GM18520 (cell line): ENCODE measurements around the gene PHF21B.
"Not testable (repeated sequence)": the region's sequence is repeated elsewhere in the genome, so short reads cannot be mapped to it uniquely, and the experiment has no call there.

ENCODE experiments used
- ATAC-seq: cut with Tn5 transposase; IDR thresholded peaks from one replicate; pipeline ENCODE4 v1.9.1; 2021; ENCODE audit not compliant: unreplicated experiment

PHF21B gene

GRCh38 chr22:44919691-44920090 lies 90.1 kb downstream of the PHF21B start:
- no peak for ATAC-seq

- ATAC-seq = no peak
Observed at GRCh38 chr22:44918925-44919392, 90.8 kb downstream of the PHF21B start.

- no peak for ATAC-seq
Observed at GRCh38 chr22:44918166-44918924, 91.5 kb downstream of the PHF21B start.

GRCh38 chr22:44917372-44918165 lies 92.2 kb downstream of the PHF21B start:
- ATAC-seq = no peak

- ATAC-seq = no peak
Observed at GRCh38 chr22:44916281-44917231, 93.2 kb downstream of the PHF21B start.

- ATAC-seq = no peak
Observed at GRCh38 chr22:44915441-44915840, 94.4 kb downstream of the PHF21B start.

- ATAC-seq = no peak
Observed at GRCh38 chr22:44914026-44914721, 95.6 kb downstream of the PHF21B start.

GRCh38 chr22:44913198-44913983 lies 96.4 kb downstream of the PHF21B start:
- no peak for ATAC-seq

GRCh38 chr22:44909241-44909640 lies 100.6 kb downstream of the PHF21B start:
- ATAC-seq = no peak

- no peak for ATAC-seq
Observed at GRCh38 chr22:44907765-44908737, 101.8 kb downstream of the PHF21B start.

GRCh38 chr22:44906999-44907644 lies 102.7 kb downstream of the PHF21B start:
- ATAC-seq = no peak

- ATAC-seq = no peak
Observed at GRCh38 chr22:44906248-44906936, 103.4 kb downstream of the PHF21B start.

- ATAC-seq = not testable (repeated sequence)
Observed at GRCh38 chr22:44904492-44905152, 105.2 kb downstream of the PHF21B start.

- ATAC-seq = not testable (repeated sequence)
Observed at GRCh38 chr22:44903164-44903563, 106.6 kb downstream of the PHF21B start.

GRCh38 chr22:44901301-44901700 lies 108.5 kb downstream of the PHF21B start:
- ATAC-seq = no peak

GRCh38 chr22:44898236-44898635 lies 111.6 kb downstream of the PHF21B start:
- no peak for ATAC-seq
